Measurements from ENCODE around the gene SLC30A2. TPM values are rescaled to one million over a fixed set of nuclear protein-coding genes. Genes with fewer than 3 reads are reported as not detected.

Gene SLC30A2
- total and polyA plus RNA-seq, 2 experiments from 2014 or later: 0.07 TPM; not detected in 1

DNA sequence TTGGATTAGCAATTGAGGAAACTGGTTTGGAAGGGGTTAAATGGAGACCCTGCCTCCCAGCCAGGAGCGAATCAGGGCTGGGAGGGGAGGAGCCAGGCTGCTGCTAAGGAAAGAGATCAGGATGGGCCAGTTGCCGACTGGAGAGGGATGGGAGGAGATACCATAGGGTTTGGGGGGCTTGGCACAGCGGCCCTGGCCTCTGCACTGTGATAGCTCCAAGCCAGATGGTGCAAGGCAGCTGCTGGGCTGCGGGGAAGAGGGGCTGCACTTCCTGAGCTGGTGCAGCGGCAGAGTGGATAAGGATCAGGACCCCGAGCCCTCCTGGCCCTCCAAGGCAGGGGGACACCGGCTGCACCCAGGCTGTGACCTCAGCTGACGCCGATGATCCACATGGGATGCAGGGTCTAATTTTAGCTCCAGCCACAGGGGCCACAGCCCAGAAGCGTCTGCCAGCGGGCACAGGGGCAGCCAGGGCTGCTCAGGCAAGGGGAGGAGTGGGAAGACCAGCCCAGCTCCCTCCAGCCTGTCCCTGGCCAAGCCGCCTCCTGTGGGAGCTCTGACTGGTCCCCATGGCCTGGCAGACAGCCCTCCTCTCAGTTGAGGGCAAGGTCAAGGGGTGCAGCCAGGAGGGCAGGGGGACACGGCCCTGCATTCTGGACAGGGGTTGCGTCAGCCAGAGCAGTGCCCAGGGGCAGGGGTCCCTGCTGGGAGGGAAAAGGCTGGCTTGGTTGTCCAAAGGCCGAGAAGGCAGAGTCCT lies 24.1 kb downstream of the SLC30A2 start, which contains the start of gene EXTL1:
EXTL1 (plus strand) TSS at position 129 of the 757 bp plus-strand sequence. CDS start 872 bp downstream, outside the sequence.
- H3K36me3 ChIP-seq (ENCODE audit: insufficient read depth): no peaks in the 10 kb centered on the region
- peak within 1 kb of the TSS; percentile 78 for H3K4me2 ChIP-seq
- H3F3A ChIP-seq (replicated peaks; ENCODE audit: low read depth): no peaks in the 10 kb centered on the region
- H3K27me3 Mint-ChIP-seq (ENCODE audit: insufficient read depth, low read depth, poor library complexity): peaks cover 9% of the 10 kb centered on the region
- H4K20me1 ChIP-seq (replicated peaks; ENCODE audit: insufficient read depth): no peaks in the 10 kb centered on the region
- H3K4me1 ChIP-seq (ENCODE audit: insufficient read depth): peaks cover 3% of the 10 kb centered on the region; the same call in 1 of the 2 replicates
- ATAC-seq (peak; percentile 92), DNase-seq (ENCODE audit: low spot score) (peak; percentile 94)
- peak within 1 kb of the TSS; percentile 75 for H2AFZ ChIP-seq
- no peak for TF ChIP-seq NANOG (IDR thresholded peaks at IDR 0.05; ENCODE audit: borderline replicate concordance)
- peak; percentile 95 for TF ChIP-seq POLR2AphosphoS5 (IDR thresholded peaks at IDR 0.05; ENCODE audit: low read depth)
- no peak within 1 kb of the TSS for H3K27ac ChIP-seq (ENCODE audit: low read depth)
- H3K4me3 ChIP-seq: peak within 1 kb of the TSS; percentile 55
- peak within 1 kb of the TSS; percentile 78 for H3K4me3 Mint-ChIP-seq
- no peaks in the 10 kb centered on the region for H3K9me2 ChIP-seq (ENCODE audit: insufficient read depth)
- H3K79me2 ChIP-seq (replicated peaks; ENCODE audit: insufficient read depth): no peaks in the 10 kb centered on the region
- peaks cover 24% of the 10 kb centered on the region for H3K4me1 Mint-ChIP-seq
- H3K27me3 ChIP-seq (ENCODE audit: insufficient read depth): no peaks in the 10 kb centered on the region
- H3K27ac Mint-ChIP-seq: no peak within 1 kb of the TSS; the same call in 1 of the 2 replicates
- no peaks in the 10 kb centered on the region for H3K36me3 Mint-ChIP-seq (ENCODE audit: low read depth)
- no peaks in the 10 kb centered on the region for H3K9me3 Mint-ChIP-seq

DNA sequence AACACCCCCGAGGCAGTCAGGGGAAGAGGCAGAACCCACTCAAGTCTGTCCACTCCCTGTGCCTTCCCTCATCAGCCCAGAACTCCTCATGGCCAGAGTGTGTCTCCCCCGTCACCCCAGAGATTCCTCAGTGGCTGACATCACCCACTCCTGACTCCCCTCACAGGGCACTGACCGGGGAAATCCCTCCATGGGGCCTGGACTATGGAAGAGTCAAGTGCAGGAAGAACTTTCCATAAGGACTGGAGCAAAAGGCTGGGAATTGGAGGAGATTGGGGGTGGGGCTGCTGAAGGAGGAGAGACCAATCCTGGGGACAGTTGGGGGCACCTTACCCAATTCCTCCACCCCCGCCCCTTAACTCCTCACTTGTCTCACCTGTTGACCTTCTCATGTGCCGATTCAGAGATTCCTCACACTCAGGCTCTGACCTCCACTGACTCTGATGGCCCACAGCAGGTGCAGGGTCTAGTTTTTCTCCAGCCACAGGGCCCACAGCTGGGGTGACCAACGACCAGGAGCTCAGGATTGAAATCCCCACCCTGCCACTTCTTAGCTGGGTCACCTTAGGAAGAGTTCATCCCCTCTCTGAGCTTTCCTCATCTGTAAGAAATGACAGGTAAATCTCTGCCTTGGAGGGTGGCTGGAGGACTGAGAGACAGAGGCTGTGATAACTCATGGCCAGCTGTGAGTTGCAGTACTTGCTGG lies 24.8 kb downstream of the SLC30A2 start:
- Mint-ChIP-seq H3K27me3 (ENCODE audit: insufficient read depth, low read depth, poor library complexity) (peaks cover 9% of the 10 kb centered on the region), H3K4me1 (peaks cover 29% of the 10 kb centered on the region), H3K36me3 (ENCODE audit: low read depth) (no peaks in the 10 kb centered on the region), H3K9me3 (no peaks in the 10 kb centered on the region), H3K4me3 (peak overlapping the region; percentile 78), H3K27ac (no peak overlapping the region; the same call in 1 of the 2 replicates)
- DNase-seq (ENCODE audit: low spot score): no peak
- H3K4me3 ChIP-seq: peak overlapping the region; percentile 55; the same call in 1 of the 2 replicates
- no peaks in the 10 kb centered on the region for H3K36me3 ChIP-seq (ENCODE audit: insufficient read depth)
- no peaks in the 10 kb centered on the region for H3K9me2 ChIP-seq (ENCODE audit: insufficient read depth)
- H2AFZ ChIP-seq: peak overlapping the region; percentile 75
- H3K27ac ChIP-seq (ENCODE audit: low read depth): no peak overlapping the region
- no peaks in the 10 kb centered on the region for H3K27me3 ChIP-seq (ENCODE audit: insufficient read depth)
- TF ChIP-seq ZNF331 (CRISPR knock-in tag; IDR thresholded peaks at IDR 0.05; ENCODE audit: low read depth): no peak
- no peak for TF ChIP-seq POLR2AphosphoS5 (IDR thresholded peaks at IDR 0.05; ENCODE audit: low read depth)
- TF ChIP-seq, protein P1, sequence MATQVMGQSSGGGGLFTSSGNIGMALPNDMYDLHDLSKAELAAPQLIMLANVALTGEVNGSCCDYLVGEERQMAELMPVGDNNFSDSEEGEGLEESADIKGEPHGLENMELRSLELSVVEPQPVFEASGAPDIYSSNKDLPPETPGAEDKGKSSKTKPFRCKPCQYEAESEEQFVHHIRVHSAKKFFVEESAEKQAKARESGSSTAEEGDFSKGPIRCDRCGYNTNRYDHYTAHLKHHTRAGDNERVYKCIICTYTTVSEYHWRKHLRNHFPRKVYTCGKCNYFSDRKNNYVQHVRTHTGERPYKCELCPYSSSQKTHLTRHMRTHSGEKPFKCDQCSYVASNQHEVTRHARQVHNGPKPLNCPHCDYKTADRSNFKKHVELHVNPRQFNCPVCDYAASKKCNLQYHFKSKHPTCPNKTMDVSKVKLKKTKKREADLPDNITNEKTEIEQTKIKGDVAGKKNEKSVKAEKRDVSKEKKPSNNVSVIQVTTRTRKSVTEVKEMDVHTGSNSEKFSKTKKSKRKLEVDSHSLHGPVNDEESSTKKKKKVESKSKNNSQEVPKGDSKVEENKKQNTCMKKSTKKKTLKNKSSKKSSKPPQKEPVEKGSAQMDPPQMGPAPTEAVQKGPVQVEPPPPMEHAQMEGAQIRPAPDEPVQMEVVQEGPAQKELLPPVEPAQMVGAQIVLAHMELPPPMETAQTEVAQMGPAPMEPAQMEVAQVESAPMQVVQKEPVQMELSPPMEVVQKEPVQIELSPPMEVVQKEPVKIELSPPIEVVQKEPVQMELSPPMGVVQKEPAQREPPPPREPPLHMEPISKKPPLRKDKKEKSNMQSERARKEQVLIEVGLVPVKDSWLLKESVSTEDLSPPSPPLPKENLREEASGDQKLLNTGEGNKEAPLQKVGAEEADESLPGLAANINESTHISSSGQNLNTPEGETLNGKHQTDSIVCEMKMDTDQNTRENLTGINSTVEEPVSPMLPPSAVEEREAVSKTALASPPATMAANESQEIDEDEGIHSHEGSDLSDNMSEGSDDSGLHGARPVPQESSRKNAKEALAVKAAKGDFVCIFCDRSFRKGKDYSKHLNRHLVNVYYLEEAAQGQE (IDR thresholded peaks at IDR 0.05; ENCODE audit: unreplicated experiment): no peak
- no peak for TF ChIP-seq EZH2 (IDR thresholded peaks at IDR 0.05; ENCODE audit: low read depth, unreplicated experiment)
- TF ChIP-seq STAT1 (IDR thresholded peaks at IDR 0.05; ENCODE audit: unreplicated experiment): no peak
- TF ChIP-seq, protein P2, sequence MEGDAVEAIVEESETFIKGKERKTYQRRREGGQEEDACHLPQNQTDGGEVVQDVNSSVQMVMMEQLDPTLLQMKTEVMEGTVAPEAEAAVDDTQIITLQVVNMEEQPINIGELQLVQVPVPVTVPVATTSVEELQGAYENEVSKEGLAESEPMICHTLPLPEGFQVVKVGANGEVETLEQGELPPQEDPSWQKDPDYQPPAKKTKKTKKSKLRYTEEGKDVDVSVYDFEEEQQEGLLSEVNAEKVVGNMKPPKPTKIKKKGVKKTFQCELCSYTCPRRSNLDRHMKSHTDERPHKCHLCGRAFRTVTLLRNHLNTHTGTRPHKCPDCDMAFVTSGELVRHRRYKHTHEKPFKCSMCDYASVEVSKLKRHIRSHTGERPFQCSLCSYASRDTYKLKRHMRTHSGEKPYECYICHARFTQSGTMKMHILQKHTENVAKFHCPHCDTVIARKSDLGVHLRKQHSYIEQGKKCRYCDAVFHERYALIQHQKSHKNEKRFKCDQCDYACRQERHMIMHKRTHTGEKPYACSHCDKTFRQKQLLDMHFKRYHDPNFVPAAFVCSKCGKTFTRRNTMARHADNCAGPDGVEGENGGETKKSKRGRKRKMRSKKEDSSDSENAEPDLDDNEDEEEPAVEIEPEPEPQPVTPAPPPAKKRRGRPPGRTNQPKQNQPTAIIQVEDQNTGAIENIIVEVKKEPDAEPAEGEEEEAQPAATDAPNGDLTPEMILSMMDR (conservative IDR thresholded peaks at IDR 0.05; ENCODE audit: low read depth in 2 of 2): no peak
- no peak for TF ChIP-seq ZNF114 (CRISPR knock-in tag; IDR thresholded peaks at IDR 0.05)
- TF ChIP-seq, protein P3, sequence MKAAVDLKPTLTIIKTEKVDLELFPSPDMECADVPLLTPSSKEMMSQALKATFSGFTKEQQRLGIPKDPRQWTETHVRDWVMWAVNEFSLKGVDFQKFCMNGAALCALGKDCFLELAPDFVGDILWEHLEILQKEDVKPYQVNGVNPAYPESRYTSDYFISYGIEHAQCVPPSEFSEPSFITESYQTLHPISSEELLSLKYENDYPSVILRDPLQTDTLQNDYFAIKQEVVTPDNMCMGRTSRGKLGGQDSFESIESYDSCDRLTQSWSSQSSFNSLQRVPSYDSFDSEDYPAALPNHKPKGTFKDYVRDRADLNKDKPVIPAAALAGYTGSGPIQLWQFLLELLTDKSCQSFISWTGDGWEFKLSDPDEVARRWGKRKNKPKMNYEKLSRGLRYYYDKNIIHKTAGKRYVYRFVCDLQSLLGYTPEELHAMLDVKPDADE (IDR thresholded peaks at IDR 0.05): no peak
- no peaks in the 10 kb centered on the region for H3F3A ChIP-seq (replicated peaks; ENCODE audit: low read depth)
- ATAC-seq: no peak
- no peaks in the 10 kb centered on the region for H3K79me2 ChIP-seq (replicated peaks; ENCODE audit: insufficient read depth)
- H3K4me2 ChIP-seq: peak overlapping the region; percentile 78; the same call in 1 of the 2 replicates
- H3K4me1 ChIP-seq (ENCODE audit: insufficient read depth): peaks cover 3% of the 10 kb centered on the region; the same call in 1 of the 2 replicates
- no peaks in the 10 kb centered on the region for H4K20me1 ChIP-seq (replicated peaks; ENCODE audit: insufficient read depth)
